Stimulated activated CD4-positive, alpha-beta T cell treated with anti-CD3 and anti-CD28 coated beads, TNF-alpha, amount 100 ng/mL, for 24 hours (primary cell): Measurements from ENCODE around the gene TSKU.

Source experiments
- DNase-seq, 3 experiments: peaks; one replicate each; pipeline ENCODE4 v3.0.0-alpha.2; 2020; ENCODE audit warnings: low read depth in 3 of 3

TSKU gene, protein sequence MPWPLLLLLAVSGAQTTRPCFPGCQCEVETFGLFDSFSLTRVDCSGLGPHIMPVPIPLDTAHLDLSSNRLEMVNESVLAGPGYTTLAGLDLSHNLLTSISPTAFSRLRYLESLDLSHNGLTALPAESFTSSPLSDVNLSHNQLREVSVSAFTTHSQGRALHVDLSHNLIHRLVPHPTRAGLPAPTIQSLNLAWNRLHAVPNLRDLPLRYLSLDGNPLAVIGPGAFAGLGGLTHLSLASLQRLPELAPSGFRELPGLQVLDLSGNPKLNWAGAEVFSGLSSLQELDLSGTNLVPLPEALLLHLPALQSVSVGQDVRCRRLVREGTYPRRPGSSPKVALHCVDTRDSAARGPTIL

DNA sequence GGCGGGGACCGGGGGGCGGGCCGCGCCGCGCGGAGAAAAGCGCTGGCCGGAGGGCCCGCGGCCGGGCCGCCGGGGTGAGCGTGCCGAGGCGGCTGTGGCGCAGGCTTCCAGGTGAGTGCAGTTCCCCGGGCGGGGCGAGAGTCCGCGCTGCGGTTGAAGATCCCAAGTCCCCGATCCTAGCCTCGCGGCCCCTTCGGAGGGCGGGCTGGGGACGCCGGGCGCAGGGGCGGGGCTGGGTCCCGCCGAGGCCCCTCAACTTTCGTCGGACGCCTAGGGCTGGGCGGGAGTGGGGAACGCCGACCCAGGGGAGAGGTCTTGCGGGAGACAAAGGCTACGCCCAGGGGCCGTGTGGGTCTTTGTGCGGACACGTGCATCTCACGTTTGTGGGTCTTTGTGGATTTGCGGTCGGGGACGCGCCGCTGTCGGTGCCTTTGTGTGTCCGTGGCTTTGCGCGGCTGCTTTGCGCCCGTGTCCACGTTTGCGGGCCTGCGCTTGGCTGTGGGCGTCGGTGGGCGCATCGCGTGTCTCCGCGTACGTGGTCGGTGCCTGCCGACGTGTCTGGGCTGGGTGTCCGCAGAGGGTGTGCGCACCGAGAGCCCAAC lies at the start of gene TSKU:
Gene TSKU (plus strand): TSS at position 63 of the 602 bp plus-strand sequence. CDS start 12,261 bp downstream, outside the sequence.
- DNase-seq, result no peak

DNA sequence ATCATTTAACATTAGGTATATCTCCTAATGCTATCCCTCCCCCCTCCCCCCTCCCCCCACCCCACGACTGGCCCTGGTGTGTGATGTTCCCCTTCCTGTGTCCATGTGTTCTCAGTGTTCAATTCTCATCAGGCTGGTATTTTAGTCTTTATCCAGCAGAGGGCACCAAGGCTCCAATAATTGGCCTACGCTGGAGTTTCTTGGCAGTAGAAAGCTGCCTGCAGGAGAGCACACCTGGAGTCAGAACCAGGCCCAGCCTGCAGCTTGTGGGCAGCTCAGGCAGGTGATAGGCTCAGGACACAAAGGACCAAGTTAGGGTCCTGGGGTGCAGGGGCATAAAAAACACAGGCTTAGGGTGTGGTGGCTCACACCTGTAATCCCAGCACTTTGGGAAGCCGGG lies 49.2 kb upstream of the TSKU start:
- DNase-seq, result peak; percentile 6 to 22 (median 11)

DNA sequence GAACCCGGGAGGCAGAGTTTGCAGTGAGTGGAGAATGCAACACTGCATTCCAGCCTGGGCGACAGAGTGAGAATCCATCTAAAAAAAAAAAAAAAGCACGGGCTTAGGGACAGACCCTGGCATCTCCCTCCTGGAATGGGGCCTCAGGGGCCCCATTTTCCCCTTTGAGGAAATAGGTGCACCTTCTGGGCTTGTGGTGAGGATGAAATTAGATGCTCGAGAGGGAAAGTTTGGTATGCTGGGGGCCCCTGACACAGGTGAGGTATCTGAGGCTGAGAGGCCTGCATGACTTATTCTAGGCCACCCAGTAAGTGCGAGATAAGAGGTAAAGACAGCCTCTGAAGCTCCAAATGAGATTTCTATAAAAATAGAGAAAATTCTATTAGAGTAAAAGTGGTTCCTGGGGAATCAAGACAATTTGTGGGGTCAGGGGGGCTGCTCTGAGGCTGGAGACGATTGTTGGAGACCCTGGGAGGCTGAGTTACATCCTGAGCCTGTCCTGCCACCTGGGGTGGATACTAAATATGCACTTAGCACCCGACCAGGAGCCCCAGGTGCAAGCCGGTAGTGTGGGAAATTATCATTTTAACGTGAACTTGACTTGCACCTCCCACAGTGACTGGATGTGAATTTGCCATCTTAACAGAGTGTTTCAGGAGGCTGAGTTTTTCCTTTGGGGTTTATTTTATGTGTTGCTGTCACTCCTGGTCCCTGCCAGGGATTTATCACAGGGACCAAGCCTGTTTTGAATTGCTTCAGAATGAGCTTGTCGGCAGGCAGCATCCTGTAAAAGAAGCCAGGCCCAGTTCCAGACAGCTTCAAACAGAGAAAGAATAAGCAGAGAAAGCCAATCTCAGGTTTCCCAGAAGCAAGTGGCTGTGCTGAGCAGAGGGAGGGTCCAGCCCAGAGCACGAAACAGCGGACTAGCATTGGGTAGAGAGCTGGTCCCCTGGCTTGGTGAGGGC lies 48.4 kb upstream of the TSKU start:
- no peak for DNase-seq

DNA sequence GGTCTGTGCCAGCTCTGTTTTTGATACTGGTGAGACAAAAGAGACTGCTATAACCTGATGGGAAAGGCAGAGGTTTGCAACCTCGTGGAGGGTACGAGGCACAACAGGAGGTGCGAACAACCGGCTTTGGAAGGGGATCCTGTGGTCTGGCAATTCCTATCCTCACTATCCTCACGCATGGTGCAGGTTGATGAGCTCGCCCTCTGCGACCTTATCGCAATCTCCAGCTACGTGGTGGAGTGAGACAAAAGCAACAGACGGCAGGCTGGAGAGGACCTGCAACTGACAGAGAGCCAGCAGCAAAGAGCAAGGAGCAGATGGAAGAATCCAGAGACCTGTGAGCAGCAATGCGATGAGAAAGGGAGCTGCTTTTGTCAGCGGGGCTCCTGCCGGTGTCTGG lies 47.3 kb upstream of the TSKU start:
- no peak for DNase-seq

DNA sequence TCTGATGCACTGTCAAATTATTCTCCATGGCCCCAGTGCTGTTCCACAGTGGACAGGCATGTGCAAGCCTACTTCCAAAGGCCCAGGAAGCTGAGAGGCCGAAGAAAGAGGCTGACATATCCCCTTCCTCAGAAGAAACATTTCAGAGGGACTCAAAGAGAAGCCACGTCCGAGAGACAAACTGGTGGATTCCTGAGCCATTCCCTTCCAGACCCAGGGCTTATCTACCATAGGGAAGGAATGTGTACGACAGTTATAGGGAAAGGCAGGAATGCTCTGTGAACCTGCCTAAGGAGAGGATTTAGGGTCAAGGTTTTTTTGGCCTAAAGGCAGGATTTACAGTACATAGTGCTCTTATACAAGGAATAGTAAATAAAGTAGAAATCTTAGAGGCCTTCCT lies 46.9 kb upstream of the TSKU start:
- DNase-seq, result no peak

DNA sequence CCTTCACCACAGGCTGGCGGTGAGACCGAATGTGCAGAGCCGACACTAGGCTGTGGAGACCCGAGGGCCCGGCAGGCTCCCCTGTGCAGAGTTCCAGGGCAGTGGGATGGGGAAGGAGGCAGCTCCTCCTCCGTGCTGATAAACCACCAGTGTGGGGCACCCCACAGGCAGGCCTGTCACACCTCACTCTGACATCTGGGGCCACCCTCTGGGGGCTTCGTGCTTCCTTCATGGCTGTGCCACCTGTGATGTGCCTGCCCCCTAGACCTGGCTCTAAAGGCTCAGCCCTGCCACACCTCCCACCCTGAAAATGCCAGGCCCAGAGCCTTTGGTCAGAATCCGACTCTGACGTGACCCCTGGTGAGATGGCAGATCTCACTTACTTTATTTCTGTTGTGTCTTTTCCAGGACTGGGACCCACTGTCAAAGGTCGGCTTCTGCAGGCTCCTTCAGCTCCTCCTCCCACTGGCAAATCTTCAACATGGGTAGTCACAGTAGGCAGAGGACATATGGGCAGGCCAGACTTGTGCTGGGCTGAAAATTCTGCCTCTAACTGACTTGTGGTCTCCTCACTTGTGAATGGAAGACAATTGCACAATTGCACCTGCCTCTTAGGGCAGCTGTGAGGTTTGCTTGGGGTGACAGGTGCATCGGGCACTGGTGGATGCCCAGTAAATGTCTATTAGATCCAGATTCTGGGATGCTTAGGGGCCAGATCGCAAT lies 46.2 kb upstream of the TSKU start:
- no peak for DNase-seq

DNA sequence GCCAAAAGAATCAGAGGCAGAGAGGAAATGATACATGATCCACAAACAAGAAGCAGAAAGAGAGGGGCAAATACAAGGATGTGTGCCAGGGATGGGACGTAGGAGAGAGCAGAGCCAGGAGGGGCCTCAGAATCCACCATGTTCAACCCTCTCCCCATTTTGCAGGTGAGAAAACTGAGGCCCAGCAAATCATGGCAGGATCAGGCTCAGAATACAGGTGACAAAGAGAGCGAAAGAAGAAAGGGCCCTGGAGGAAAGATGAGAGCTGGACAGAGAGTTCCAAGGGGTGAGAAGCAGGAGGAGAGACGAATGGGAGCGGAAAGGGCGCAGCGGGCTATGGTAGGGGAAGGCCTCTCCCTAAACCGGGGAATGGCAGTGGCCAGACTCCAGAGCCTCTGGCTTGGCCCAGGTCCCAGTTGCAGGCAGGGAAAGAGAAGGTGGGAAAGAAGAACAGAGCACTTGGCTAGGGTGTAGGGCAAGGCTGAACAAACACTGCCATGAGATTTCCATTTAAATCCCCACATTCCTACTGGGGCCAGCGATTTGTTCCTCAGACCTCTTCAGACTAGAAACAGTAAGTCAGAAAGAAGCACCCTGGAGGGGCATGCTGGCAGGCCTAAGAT lies 44.4 kb upstream of the TSKU start:
- DNase-seq, result no peak

DNA sequence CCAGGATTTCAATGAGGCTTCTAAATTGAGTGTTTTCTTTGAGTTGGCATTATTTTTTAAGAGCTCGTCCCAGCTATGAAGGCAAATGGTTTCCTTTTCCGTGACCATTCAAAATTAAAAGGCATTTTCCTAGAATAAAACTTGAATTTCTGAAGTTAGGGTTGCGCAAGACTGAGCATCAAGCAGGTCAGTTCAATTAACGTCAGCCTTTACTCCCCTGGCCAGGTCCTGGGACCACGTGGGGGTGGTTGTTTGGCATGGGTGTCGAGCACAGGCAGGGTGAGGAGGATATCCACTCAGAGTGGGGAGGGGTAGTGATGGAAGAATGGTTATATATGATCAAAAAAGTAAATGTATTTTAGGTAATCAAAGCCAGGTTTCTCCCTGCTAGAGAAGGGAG lies 43.4 kb upstream of the TSKU start:
- no peak for DNase-seq

DNA sequence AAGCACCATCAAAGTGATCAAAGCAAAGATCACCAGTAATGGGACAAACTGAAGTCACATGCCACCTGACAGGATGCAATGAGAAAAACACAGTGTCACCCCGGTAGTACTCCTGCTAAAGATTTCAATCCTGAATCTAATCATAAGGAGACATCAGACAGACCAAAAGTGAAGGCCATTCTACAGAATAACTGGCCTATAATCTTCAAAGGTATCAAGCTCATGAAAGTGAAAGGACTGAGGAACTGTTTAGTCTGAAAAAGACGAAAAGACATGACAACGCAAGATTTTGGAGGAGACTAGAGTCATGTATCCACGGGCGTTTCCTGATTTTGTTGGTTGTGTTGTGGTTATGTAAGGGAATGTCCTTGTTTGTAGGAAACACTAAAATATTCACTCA lies 42.4 kb upstream of the TSKU start:
- no peak for DNase-seq

DNA sequence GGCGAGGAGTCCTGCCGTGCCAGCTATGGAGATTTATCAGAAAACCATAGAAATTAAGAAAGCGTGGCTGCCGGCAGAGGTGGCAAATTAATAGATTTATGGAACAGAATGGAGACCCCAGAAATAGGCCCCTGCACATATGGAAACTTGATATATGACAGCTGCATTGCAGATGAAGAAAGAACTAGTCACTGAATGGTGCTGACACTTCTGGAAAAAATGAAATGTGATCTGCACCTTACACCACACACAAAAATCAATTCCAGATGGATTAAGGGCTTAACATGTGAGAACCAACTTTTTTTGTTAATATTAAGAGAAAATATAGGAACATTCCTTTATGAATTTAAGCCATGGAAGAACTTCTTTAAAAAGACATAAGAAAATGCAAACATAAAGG lies 40.3 kb upstream of the TSKU start:
- no peak for DNase-seq

DNA sequence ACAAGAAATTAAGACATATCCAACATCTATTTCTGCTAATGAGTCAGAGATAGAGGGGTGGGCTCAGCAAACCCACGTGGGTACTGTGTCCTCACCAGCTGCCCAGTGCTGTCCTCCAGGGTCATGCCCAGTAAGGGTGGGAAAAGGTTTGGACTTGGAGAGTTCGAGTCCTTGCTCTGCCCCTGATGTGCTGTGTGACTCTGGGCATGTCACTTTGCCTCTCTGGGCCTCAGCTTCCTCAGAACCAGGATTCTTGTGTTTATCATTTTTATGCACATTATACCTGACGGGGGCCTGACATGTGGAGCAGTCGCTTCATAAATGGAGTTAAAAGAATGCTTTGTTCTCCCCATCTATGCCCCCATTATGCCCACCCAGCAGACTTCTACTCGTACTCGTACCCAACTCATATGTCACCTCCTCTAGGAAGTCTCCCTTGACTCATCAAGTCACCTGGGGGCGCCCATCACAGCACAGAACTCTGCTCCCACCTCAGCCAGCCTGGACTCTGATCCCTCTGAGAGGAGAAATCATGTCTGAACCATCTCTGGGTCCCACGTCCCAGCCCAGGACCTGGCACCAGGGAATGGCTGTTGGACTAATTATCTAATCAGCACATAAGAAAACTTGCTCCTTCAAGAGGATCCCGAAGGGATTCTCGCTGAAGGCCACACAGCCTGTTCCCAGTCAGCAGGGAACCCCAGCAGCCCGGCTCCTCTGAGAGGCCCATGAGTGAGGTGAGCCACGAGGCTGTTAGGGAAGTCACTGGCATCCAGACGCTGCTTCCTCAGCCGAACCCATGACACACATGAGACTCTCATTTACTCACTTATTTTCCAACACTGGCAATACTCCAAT lies 38.7 kb upstream of the TSKU start:
- no peak for DNase-seq

DNA sequence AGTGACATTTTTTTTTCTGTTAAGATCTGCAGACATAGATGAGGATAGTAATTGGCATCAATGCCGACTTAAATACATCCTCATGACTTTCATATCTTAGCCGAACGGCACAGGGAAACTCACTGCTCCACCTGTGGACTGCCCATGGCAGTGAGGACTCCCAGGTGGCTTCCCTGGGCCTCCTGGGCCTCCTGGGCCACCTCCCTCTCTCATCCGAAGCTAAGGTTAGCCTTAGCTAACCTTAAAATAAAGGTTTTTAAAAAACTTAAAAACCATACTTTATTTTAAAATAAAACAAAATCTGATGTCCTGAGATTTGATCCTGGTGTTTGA lies 38.1 kb upstream of the TSKU start:
- DNase-seq, result no peak

DNA sequence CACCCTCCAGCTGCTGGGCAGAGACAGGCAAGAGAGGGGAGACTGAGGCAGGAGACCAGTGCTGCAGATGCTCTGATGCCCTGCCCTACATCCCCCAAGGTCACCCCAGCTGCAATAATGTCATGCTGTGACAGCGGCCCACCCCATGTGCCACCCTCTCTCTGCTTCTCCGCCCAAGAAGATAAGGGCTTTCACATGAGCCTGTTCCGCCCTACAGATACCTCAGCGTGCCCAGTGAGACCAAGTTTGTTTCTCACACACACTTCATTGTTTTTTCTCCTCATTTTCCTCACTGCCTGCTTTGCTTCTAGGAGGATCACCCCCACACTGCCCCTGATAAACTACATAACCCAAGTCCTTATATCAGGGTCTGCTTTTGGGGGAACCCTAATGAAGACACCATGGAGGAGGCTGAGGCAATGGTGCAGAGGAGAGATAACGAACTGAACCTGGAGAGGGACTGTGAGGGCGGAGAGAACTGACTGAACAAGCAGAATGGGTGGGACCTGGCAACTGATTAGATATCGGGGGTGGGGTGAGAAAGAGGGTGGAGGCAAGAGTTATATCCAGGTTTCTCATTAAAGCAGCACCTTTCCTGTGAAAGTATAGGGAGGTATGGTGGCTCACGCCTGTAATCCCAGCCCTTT lies 37.5 kb upstream of the TSKU start:
- DNase-seq, result no peak

DNA sequence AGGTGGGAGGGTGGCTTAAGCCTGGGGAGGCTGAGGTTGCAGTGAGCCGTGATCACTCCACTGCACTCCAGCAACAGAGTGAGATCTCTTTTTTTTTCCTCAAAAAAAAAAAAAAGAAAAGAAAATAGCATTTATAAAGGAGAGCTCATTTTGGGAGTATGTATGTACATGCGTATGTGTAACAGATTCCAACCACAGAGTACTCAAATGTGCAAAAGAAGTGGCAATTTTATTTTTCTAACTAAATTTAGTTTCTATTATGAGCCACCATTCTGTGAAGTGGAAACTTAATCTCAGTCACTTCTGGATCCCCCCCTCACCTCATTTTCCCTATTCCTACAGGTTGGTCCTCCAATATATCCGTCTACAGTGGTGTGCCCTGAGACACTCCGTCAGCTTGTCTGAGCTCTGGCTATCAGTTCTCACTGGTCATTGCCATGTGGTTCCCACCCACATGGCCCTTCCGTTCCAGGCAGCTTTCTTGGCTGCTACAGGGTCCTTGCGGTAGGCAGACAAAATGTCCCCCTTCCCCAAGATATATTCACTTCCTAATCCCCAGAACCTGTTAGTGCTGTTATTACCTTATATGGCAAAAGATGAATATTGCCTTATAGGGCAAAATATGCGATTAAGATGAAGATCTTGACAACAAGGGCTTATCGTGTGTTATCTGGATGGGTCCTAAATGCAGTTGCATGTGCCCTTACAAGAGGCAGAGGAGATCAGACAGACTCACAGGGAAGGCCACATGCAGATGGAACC lies 35.8 kb upstream of the TSKU start:
- DNase-seq, result no peak

DNA sequence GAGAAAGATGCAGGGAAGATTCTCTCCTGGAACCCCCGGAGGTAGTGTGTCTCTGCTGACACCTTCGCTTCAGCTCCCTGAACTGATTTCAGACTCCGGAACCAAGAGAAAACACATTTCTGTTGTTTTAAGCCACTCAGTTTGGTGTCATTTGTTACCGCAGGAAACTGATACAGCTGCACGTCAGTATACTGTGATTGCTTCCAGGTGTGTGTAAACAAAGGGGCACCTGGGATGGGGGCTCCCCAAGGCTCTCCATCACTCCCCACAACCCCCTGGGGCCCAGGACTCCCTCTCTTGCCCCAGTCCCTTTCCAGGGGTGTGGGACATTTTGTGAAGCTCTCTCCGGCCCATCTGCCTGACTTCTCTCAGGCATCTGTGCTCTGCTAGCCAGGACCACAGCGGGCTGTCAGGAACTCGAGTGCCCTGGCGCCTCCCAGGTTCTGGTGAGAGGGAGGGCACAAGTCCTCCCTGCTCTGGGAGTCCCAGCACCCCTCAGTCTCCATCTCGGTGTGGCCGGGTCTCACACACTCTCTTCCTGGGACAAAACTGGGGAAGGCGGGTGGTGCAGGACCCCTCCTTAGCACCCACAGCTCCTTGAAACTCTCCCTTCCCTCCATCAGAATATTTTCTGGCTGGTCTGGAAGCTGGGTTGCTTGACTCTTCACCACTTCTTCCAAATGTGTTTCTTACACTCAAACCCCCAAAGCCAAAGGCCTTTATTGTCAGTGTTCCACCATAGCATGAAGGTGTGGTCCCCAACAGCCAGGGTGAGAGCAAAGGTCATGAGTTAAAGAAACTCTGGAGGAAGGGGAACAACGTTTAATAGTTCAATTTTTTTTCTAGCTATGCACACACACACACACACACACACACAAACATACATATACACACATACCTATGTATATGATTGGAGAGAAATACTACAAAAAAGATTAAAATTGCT lies 35.0 kb upstream of the TSKU start:
- no peak for DNase-seq

DNA sequence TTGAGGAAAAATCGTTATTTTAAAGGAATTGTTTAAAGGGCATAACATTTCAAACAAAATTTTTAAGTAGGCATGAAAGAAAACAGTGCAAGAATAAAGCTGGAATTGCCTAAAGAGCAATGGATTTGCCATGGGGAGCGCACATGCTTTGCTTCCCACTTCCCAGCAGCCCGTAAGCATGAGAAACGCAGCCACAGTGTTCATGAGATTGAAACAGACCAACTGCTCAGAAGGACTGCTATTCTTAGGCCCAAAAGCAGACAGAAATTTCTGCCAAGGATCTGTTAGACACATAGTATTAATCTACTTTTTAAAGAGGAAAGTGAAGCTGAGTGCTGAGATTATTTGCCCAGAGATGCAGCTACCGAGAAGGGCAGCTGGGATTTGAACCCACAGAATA lies 34.2 kb upstream of the TSKU start:
- no peak for DNase-seq

DNA sequence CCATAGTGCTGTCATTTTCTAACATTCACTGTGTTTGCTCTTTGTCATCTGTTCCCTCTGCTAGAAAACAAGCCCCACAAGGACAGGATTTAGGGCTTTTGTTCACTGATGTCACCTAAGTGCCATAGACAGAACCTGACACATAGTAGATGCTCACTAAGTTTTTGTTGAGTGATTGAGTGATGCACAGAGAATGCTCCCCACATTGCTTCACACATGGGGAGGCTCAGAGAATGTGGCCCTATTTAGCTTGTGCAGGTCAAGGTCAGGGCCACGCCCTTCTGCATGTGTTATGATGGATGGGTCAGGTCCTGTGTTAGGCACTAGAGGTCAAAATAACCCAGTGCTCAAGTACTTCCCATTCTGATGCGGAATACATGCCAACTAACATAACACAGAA lies 33.1 kb upstream of the TSKU start:
- no peak for DNase-seq

DNA sequence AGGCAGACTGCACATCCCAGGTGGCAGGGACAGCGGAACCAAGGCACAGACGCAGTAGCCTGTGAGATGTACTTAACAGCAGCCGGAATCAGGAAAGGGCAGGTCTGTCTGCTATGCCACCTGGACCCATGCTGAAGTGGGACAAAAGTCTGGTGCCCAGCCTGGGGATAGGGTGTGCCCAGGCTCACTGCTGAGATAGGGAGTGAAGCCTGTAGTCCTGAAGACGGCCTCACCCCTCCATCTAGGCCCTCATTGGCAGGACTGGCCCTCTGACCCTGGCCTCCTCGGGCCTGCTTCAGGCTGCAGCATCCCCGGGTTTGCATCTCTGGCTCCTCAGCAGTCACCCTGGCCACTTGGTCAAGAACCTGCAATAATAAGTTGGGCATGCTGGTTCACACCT lies 32.4 kb upstream of the TSKU start:
- DNase-seq, result no peak
